ENCODE results near the gene SCYGR7. TPM values are rescaled to one million over a fixed set of nuclear protein-coding genes. Genes with fewer than 3 reads are reported as not detected.

SCYGR7 gene
- polyA plus RNA-seq, 1 donor from 2014 or later = not detected

DNA sequence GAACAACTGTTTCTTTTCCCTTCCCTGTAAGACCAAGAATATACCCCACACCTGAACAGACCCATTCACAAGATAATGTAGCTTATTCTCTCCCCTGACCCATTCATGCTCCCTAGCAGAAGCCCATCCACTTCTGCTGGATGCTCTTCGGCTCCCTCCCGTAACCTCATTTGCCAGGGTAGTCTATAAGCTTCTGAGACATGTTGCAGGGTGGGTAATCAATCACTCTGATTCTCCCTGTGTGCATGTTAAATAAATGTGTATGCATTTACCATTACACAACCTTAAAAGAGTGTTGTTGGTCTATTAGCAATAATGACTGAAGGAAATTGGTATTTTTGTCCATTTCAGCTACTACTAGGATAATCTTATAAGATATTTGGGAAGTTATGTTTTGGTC, 11.6 kb upstream of the SCYGR7 start (continued):
- no peak for TF ChIP-seq REST (IDR thresholded peaks at IDR 0.05; ENCODE audit: borderline replicate concordance)
- no peak for TF ChIP-seq MXI1 (conservative IDR thresholded peaks at IDR 0.05; ENCODE audit: poor library complexity, severe bottlenecking)
- no peak for TF ChIP-seq TAF1 (IDR thresholded peaks at IDR 0.05; ENCODE audit: low read depth)

DNA sequence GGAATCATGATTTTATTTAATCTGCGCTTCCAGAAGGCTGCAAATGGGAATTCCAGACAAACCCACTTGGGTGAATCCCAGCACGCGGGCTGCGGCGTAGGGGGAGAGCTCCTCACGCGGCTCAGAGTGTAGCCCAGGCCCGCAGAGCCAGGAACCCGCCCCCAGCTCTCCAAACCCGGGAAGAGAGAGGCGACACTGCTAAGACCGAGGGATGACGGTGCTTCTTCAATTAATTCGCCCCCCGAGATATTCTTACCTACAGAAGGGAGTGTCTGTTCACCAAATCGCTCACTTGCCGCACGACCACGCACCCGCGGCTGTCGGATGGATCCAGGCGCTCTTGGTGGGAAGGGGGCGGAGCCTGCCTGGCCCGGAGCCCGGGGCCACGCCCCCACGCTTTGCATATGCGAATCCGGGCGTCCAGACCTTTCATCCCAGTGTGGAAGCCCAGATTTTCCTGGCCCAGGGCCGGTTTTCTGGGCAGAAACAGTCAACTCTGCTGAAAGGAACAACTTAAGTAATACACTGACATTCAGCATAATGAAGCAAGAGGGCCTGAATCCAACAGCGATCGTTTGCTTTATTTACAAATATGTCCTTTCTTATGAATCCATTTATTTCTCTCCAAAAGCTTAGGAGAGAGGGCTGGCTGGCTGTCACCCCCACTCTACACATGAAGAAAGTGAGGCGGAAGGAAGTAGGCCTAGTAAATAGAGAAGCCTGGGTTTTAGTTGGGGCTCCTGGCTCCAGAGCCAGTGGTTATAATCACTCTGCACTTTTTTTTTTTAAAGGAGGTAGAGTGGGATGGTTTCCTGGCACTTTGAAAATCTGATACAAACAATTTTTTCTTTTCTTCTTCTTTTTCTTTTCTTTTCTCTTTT, 10.2 kb upstream of the SCYGR7 start, which contains the start of gene SLC19A3:
TSS of gene SLC19A3 (minus strand) at position 342 of the 881 bp plus-strand sequence. CDS start 15,710 bp downstream, outside the sequence.
- Histone ChIP-seq H3K27ac (ENCODE audit: low read length) (no peak within 1 kb of the TSS), H3F3A (ENCODE audit: insufficient read depth, low read length, poor library complexity, severe bottlenecking) (no peaks in the 10 kb centered on the region), H3K9ac (ENCODE audit: low read length) (peak within 1 kb of the TSS; percentile 36), H3K4me3 (ENCODE audit: low read length) (peak within 1 kb of the TSS; percentile 60), H3K9me2 (ENCODE audit: insufficient read depth, low read length) (no peaks in the 10 kb centered on the region), H3K4me2 (ENCODE audit: low read length) (no peak within 1 kb of the TSS), H3K27me3 (ENCODE audit: insufficient read depth, low read depth, low read length) (peaks cover 6% of the 10 kb centered on the region), H2AFZ (ENCODE audit: low read depth, low read length) (peak within 1 kb of the TSS; percentile 21), H3K36me3 (ENCODE audit: insufficient read depth, low read length) (no peaks in the 10 kb centered on the region), H3K9me3 (ENCODE audit: low read length) (no peaks in the 10 kb centered on the region), H3K79me2 (replicated peaks; ENCODE audit: insufficient read depth, low read length) (no peaks in the 10 kb centered on the region), H4K20me1 (ENCODE audit: insufficient read depth) (no peaks in the 10 kb centered on the region)
- TF ChIP-seq CTCF (IDR thresholded peaks at IDR 0.05; ENCODE audit: poor library complexity, severe bottlenecking) (no peak), RAD21 (conservative IDR thresholded peaks at IDR 0.05) (peak; percentile 19), SMC3 (conservative IDR thresholded peaks at IDR 0.05; ENCODE audit: poor library complexity) (no peak), REST (IDR thresholded peaks at IDR 0.05; ENCODE audit: borderline replicate concordance) (peak; percentile 67), MXI1 (conservative IDR thresholded peaks at IDR 0.05; ENCODE audit: poor library complexity, severe bottlenecking) (no peak)

All from neural cell (in vitro differentiated cells).